HepG2 (cell line): Measurements from ENCODE around the gene TP73. TPM values are rescaled to one million over a fixed set of nuclear protein-coding genes. Genes with fewer than 3 reads are reported as not detected.

Source experiments
- AHR ChIP-seq: IDR thresholded peaks from 2 replicates; pipeline ENCODE4 v1.6.1; 2018; ENCODE audit warnings: missing genetic modification reagents, missing compliant biosample characterization
- HOXA9 ChIP-seq: sonication (generic); formaldehyde crosslinking; IDR thresholded peaks from 2 replicates; pipeline ENCODE4 v1.8.1; 2022; ENCODE audit warnings: missing genetic modification reagents, mild to moderate bottlenecking, moderate library complexity, borderline replicate concordance
- IKZF1 ChIP-seq: fragments of 450-650 bp; IDR thresholded peaks from 2 replicates; pipeline ENCODE4 v1.7.1; 2016
- NPAS2 ChIP-seq: sonication (generic); formaldehyde crosslinking; IDR thresholded peaks from 2 replicates; pipeline ENCODE4 v1.8.0; 2022; ENCODE audit warnings: mild to moderate bottlenecking, missing genetic modification reagents, borderline replicate concordance
- SRSF9 ChIP-seq: fragments of 200-400 bp; formaldehyde crosslinking; IDR thresholded peaks from 2 replicates; pipeline ENCODE4 v1.6.1; 2018; ENCODE audit warnings: borderline replicate concordance, mild to moderate bottlenecking, low read depth, low read length; ENCODE audit not compliant: insufficient read depth, poor library complexity, severe bottlenecking
- TMF1 ChIP-seq: sonication (generic); formaldehyde crosslinking; IDR thresholded peaks from 2 replicates; pipeline ENCODE4 v1.8.1; 2022; ENCODE audit warnings: low read depth, missing genetic modification reagents
- ZNF253 ChIP-seq: sonication (generic); formaldehyde crosslinking; IDR thresholded peaks from 2 replicates; pipeline ENCODE4 v1.8.0; 2022; ENCODE audit warnings: mild to moderate bottlenecking, missing genetic modification reagents, borderline replicate concordance
- ZNF317 ChIP-seq: sonication (generic); formaldehyde crosslinking; IDR thresholded peaks from 2 replicates; pipeline ENCODE4 v1.5.0; 2020; ENCODE audit warnings: mild to moderate bottlenecking, missing genetic modification reagents
- ZNF589 ChIP-seq: sonication (generic); formaldehyde crosslinking; conservative IDR thresholded peaks from 2 replicates; pipeline ENCODE4 v1.8.0; 2022; ENCODE audit warnings: mild to moderate bottlenecking, moderate library complexity, missing genetic modification reagents
- ZNF605 ChIP-seq: sonication (generic); formaldehyde crosslinking; IDR thresholded peaks from 2 replicates; pipeline ENCODE4 v1.8.0; 2022; ENCODE audit warnings: mild to moderate bottlenecking, missing genetic modification reagents
- ZNF629 ChIP-seq: sonication (generic); formaldehyde crosslinking; conservative IDR thresholded peaks from 2 replicates; pipeline ENCODE4 v1.5.0; 2020; ENCODE audit warnings: missing genetic modification reagents
- ZNF737 ChIP-seq: sonication (generic); formaldehyde crosslinking; IDR thresholded peaks from 2 replicates; pipeline ENCODE4 v1.5.0; 2020; ENCODE audit warnings: missing genetic modification reagents, mild to moderate bottlenecking, borderline replicate concordance
- ZNF878 ChIP-seq: sonication (generic); formaldehyde crosslinking; IDR thresholded peaks from 2 replicates; pipeline ENCODE4 v1.8.1; 2023; ENCODE audit warnings: mild to moderate bottlenecking, missing genetic modification reagents, moderate library complexity
- ZSCAN25 ChIP-seq: sonication (generic); formaldehyde crosslinking; IDR thresholded peaks from 2 replicates; pipeline ENCODE4 v1.8.0; 2022; ENCODE audit warnings: mild to moderate bottlenecking, missing genetic modification reagents
- ZSCAN31 ChIP-seq: sonication (generic); formaldehyde crosslinking; IDR thresholded peaks from 2 replicates; pipeline ENCODE4 v1.5.0; 2020; ENCODE audit warnings: low read depth, mild to moderate bottlenecking, missing genetic modification reagents
- polyA plus RNA-seq, 8 experiments: library from polyadenylated mRNA; depleted of rRNA in 3 of 8; stranded (reverse) in 7 of 8; unstranded in 1 of 8; fragments of >200 nt; fragmentation: Illumina TruSeq in 4 of 8; extraction: Trizol in 4 of 8; gene quantifications; 2 replicates each; pipeline versions ENCODE4 v1.2.1 to v1.2.3, GENCODE V29; 2011 to 2016; ENCODE audit warnings: low read depth in 4 of 8, missing spikeins in 1 of 8, mixed read lengths in 1 of 8; ENCODE audit not compliant: insufficient read depth in 1 of 8
- total RNA-seq, 5 experiments: library from RNA; depleted of rRNA; stranded (reverse); fragments of >200 nt; fragmentation: Illumina TruSeq; extraction: Trizol; gene quantifications; 2 replicates each; pipeline ENCODE4 v1.2.3, GENCODE V29; 2016; ENCODE audit warnings: low read depth in 1 of 5
- TF ChIP-seq, protein P1 (sequence below): sonication (generic); formaldehyde crosslinking; IDR thresholded peaks from 2 replicates; pipeline ENCODE4 v1.4.0; 2020; ENCODE audit warnings: missing genetic modification reagents
- TF ChIP-seq, protein P2 (sequence below): sonication (generic); formaldehyde crosslinking; IDR thresholded peaks from 2 replicates; pipeline ENCODE4 v1.5.0; 2020; ENCODE audit warnings: mild to moderate bottlenecking, low read depth, missing genetic modification reagents, borderline replicate concordance
- TF ChIP-seq, protein P3 (sequence below): sonication (generic); formaldehyde crosslinking; IDR thresholded peaks from 2 replicates; pipeline ENCODE4 v1.5.1; 2020; ENCODE audit warnings: missing genetic modification reagents, mild to moderate bottlenecking, borderline replicate concordance
- TF ChIP-seq, protein P4 (sequence below): sonication (generic); formaldehyde crosslinking; IDR thresholded peaks from 2 replicates; pipeline ENCODE4; 2020; ENCODE audit warnings: missing genetic modification reagents, mild to moderate bottlenecking, borderline replicate concordance
- TF ChIP-seq, protein P5 (sequence below): IDR thresholded peaks from 2 replicates; pipeline ENCODE4 v1.6.1; 2012; ENCODE audit warnings: low read depth, low read length, improper control_type of control experiment

TP73 gene
- total and polyA plus RNA-seq, 2 of the 13 experiments (the other 11 are each of a cell fraction or from before 2014, with no cell fraction given): 0.49 to 1.1 TPM

DNA sequence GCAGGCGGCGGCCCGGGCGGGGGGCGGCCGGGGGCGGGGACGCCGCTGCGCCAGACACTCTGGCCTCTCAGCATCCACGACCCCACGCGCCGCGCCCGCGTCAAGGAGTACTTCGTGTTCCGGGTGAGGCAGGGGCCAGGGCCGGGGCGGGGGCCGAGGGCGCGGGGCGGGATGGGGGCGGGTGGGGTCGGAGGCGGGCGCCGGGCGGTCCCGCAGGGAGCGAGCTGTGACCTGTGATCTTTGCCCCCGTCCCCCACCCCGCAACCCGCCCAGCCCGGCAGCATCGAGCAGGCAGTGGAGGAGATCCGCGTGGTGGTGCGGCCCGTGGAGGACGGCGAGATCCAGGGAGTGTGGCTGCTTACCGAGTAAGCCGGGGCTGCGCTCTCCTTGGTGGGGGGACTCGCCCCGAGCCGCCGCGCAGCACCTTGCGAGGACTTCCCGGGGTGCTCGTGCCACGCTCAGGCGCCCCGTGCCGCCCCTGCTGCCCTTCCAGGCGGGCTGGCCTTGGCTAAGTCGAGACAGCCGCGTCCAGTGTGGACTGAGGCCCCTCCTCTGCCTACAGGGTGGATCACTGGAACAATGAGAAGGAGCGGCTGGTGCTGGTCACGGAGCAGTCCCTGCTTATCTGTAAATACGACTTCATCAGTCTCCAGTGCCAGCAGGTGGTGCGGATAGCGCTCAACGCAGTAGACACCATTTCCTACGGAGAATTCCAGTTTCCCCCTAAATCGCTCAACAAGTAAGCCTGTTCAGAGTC lies 27.0 kb upstream of the TP73 start (continued):
- TF ChIP-seq ZNF878 (CRISPR knock-in tag) (no peak), ZSCAN25 (CRISPR knock-in tag) (peak; percentile 68; the same call in 1 of the 2 replicates), TMF1 (peak; percentile 91), ZNF253 (CRISPR knock-in tag) (no peak), SRSF9 (no peak), IKZF1 (no peak), ZSCAN31 (CRISPR knock-in tag) (no peak), ZNF605 (CRISPR knock-in tag) (0 out of 2 replicates have a peak, but pooled peaks have one; percentile 35), AHR (no peak), ZNF589 (CRISPR knock-in tag) (0 out of 2 replicates have a peak, but pooled peaks have one; percentile 43), HOXA9 (CRISPR knock-in tag) (no peak), ZNF629 (CRISPR knock-in tag) (no peak), ZNF317 (CRISPR knock-in tag) (peak; percentile 65; the same call in 1 of the 2 replicates), ZNF737 (no peak), NPAS2 (CRISPR knock-in tag) (no peak)
- TF ChIP-seq, protein P1, sequence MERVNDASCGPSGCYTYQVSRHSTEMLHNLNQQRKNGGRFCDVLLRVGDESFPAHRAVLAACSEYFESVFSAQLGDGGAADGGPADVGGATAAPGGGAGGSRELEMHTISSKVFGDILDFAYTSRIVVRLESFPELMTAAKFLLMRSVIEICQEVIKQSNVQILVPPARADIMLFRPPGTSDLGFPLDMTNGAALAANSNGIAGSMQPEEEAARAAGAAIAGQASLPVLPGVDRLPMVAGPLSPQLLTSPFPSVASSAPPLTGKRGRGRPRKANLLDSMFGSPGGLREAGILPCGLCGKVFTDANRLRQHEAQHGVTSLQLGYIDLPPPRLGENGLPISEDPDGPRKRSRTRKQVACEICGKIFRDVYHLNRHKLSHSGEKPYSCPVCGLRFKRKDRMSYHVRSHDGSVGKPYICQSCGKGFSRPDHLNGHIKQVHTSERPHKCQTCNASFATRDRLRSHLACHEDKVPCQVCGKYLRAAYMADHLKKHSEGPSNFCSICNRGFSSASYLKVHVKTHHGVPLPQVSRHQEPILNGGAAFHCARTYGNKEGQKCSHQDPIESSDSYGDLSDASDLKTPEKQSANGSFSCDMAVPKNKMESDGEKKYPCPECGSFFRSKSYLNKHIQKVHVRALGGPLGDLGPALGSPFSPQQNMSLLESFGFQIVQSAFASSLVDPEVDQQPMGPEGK (CRISPR knock-in tag): peak; percentile 77
- TF ChIP-seq, protein P2, sequence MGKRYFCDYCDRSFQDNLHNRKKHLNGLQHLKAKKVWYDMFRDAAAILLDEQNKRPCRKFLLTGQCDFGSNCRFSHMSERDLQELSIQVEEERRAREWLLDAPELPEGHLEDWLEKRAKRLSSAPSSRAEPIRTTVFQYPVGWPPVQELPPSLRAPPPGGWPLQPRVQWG (CRISPR knock-in tag): no peak
- TF ChIP-seq, protein P3, sequence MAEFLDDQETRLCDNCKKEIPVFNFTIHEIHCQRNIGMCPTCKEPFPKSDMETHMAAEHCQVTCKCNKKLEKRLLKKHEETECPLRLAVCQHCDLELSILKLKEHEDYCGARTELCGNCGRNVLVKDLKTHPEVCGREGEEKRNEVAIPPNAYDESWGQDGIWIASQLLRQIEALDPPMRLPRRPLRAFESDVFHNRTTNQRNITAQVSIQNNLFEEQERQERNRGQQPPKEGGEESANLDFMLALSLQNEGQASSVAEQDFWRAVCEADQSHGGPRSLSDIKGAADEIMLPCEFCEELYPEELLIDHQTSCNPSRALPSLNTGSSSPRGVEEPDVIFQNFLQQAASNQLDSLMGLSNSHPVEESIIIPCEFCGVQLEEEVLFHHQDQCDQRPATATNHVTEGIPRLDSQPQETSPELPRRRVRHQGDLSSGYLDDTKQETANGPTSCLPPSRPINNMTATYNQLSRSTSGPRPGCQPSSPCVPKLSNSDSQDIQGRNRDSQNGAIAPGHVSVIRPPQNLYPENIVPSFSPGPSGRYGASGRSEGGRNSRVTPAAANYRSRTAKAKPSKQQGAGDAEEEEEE: no peak
- TF ChIP-seq, protein P4, sequence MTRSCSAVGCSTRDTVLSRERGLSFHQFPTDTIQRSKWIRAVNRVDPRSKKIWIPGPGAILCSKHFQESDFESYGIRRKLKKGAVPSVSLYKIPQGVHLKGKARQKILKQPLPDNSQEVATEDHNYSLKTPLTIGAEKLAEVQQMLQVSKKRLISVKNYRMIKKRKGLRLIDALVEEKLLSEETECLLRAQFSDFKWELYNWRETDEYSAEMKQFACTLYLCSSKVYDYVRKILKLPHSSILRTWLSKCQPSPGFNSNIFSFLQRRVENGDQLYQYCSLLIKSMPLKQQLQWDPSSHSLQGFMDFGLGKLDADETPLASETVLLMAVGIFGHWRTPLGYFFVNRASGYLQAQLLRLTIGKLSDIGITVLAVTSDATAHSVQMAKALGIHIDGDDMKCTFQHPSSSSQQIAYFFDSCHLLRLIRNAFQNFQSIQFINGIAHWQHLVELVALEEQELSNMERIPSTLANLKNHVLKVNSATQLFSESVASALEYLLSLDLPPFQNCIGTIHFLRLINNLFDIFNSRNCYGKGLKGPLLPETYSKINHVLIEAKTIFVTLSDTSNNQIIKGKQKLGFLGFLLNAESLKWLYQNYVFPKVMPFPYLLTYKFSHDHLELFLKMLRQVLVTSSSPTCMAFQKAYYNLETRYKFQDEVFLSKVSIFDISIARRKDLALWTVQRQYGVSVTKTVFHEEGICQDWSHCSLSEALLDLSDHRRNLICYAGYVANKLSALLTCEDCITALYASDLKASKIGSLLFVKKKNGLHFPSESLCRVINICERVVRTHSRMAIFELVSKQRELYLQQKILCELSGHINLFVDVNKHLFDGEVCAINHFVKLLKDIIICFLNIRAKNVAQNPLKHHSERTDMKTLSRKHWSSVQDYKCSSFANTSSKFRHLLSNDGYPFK (CRISPR knock-in tag): no peak
- TF ChIP-seq, protein P5, sequence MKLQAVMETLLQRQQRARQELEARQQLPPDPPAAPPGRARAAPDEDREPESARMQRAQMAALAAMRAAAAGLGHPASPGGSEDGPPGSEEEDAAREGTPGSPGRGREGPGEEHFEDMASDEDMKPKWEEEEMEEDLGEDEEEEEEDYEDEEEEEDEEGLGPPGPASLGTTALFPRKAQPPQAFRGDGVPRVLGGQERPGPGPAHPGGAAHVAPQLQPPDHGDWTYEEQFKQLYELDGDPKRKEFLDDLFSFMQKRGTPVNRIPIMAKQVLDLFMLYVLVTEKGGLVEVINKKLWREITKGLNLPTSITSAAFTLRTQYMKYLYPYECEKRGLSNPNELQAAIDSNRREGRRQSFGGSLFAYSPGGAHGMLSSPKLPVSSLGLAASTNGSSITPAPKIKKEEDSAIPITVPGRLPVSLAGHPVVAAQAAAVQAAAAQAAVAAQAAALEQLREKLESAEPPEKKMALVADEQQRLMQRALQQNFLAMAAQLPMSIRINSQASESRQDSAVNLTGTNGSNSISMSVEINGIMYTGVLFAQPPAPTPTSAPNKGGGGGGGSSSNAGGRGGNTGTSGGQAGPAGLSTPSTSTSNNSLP: no peak
